ENCODE data around the gene ANTXR2. TPM values are rescaled to one million over a fixed set of nuclear protein-coding genes. Genes with fewer than 3 reads are reported as not detected.

The ANTXR2 gene
- total RNA-seq, 4 donors from 2014 or later = 69.6 to 139 (median 118) TPM

DNA sequence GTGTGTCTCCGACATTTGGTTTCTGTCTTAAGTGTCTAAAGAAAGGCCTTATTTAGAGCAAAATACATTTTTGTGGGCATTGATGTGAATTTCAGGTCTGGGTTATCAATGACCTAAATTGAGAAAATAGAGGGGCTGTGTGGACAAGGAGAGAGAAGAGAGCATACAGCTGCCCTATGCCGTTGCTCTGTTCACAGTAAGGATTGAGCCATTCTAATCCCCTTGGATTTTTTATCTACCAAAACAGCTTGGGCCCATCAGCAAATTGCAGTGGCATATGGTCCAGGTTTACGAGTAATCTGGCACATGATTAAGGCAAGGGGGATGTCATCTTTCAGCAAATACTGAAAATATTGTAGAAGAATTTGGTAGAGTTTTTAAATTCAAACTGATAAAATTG lies 210.2 kb downstream of the ANTXR2 start:
- no peak overlapping the region for H3K27ac ChIP-seq
- H3K4me1 ChIP-seq = no peaks in the 10 kb centered on the region
- H3K36me3 ChIP-seq = no peaks in the 10 kb centered on the region
- H3K4me3 ChIP-seq = no peak overlapping the region
- H3K9me3 ChIP-seq = no peaks in the 10 kb centered on the region
- DNase-seq (ENCODE audit: low spot score in 2 of 2) = no peak
- TF ChIP-seq, protein P1, sequence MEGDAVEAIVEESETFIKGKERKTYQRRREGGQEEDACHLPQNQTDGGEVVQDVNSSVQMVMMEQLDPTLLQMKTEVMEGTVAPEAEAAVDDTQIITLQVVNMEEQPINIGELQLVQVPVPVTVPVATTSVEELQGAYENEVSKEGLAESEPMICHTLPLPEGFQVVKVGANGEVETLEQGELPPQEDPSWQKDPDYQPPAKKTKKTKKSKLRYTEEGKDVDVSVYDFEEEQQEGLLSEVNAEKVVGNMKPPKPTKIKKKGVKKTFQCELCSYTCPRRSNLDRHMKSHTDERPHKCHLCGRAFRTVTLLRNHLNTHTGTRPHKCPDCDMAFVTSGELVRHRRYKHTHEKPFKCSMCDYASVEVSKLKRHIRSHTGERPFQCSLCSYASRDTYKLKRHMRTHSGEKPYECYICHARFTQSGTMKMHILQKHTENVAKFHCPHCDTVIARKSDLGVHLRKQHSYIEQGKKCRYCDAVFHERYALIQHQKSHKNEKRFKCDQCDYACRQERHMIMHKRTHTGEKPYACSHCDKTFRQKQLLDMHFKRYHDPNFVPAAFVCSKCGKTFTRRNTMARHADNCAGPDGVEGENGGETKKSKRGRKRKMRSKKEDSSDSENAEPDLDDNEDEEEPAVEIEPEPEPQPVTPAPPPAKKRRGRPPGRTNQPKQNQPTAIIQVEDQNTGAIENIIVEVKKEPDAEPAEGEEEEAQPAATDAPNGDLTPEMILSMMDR (IDR thresholded peaks at IDR 0.05) = no peak
- no peak for TF ChIP-seq POLR2A (IDR thresholded peaks at IDR 0.05)
- no peak for TF ChIP-seq EP300 (IDR thresholded peaks at IDR 0.05)
- no peaks in the 10 kb centered on the region for H3K27me3 ChIP-seq
- 75 to 80% methylated on average over 3 of the region's 3 CpGs for WGBS, 2 donors

DNA sequence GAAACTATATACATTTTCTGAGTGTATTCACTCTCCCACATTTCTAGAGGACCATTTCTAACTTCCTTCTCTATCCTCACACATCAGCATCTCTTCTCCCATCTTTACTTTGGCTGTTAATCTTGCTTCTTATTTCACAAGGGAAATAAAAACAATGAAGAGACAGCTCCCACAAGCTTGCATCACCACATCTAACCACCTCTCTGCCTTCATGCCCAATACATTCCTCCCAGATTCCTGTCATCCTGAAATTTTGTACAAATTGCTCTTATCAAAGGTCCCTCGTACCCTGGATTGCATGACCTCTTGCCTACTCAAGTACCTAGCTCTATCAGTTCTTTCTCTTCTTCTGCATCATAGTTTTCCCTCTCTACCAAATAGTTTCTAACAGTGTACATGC lies 215.2 kb downstream of the ANTXR2 start:
- H3K36me3 ChIP-seq = no peaks in the 10 kb centered on the region
- no peaks in the 10 kb centered on the region for H3K27me3 ChIP-seq
- no peak overlapping the region for H3K4me3 ChIP-seq
- H3K9me3 ChIP-seq = no peaks in the 10 kb centered on the region
- no peaks in the 10 kb centered on the region for H3K4me1 ChIP-seq
- 81 to 93% methylated on average over 1 of the region's 1 CpG for WGBS, 2 donors
- TF ChIP-seq EP300 (IDR thresholded peaks at IDR 0.05) (no peak), POLR2A (IDR thresholded peaks at IDR 0.05) (no peak)
- TF ChIP-seq, protein P1 (IDR thresholded peaks at IDR 0.05) = no peak
- no peak overlapping the region for H3K27ac ChIP-seq
- DNase-seq (ENCODE audit: low spot score in 2 of 2) = no peak

DNA sequence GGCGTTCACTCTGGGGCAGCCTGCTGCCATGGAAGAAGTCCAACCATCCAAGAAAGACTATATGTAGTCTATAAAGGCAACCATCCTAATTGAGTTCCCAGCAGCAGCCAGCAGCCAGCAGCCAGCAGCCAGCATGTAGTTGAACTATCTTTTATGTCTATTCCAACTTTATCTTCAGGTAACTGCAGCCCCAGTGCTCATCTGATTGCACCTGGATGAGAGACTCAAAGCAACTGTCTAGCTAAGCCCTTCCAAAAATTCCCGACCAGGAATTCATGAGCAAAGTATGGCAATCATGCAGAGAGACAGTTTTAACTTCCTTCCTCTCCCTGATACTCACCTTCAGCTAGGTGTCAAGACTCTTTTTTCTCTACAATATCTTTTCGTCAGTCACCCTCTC lies 216.8 kb downstream of the ANTXR2 start:
- H3K9me3 ChIP-seq = no peaks in the 10 kb centered on the region
- H3K27ac ChIP-seq = no peak overlapping the region
- H3K4me1 ChIP-seq = no peaks in the 10 kb centered on the region
- H3K36me3 ChIP-seq = no peaks in the 10 kb centered on the region
- TF ChIP-seq POLR2A (IDR thresholded peaks at IDR 0.05) (no peak), EP300 (IDR thresholded peaks at IDR 0.05) (no peak)
- TF ChIP-seq, protein P1 (IDR thresholded peaks at IDR 0.05) = no peak
- no peak overlapping the region for H3K4me3 ChIP-seq
- DNase-seq (ENCODE audit: low spot score in 2 of 2) = no peak
- WGBS, 2 donors = 91% methylated on average over 3 of the region's 3 CpGs
- H3K27me3 ChIP-seq = no peaks in the 10 kb centered on the region

DNA sequence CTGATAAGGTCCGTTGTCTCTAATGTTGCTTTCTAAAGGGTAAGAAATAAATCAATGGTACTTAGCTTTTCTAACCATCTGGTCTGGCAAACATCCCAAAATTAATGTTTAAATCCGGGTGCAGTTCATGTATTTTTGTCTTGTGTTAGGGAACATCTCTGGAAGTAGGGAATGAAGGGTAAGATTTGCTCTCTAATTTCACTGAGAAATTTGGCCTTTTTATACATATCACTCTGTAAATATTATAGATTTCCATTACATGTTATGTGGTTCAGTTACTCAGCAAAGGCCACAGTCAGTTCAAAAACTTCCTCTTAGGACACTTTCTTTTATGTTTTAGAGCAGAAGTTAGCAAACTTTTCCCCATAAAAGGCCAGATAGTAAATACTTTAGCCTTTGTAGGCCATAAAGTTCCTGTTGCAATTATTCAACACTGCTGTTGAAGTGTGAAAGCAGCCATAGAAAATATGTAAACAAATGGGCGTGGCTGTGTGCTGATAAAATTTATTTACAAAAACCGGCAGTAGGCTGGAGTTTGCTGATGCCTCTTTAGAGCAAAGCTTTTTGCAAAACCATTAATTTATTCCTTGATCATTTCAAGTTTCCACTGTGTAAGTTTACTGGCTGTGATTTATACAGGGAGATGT lies 218.1 kb downstream of the ANTXR2 start:
- Histone ChIP-seq H3K36me3 (no peaks in the 10 kb centered on the region), H3K4me3 (no peak overlapping the region), H3K4me1 (no peaks in the 10 kb centered on the region), H3K27me3 (no peaks in the 10 kb centered on the region), H3K9me3 (no peaks in the 10 kb centered on the region), H3K27ac (no peak overlapping the region)
- TF ChIP-seq EP300 (IDR thresholded peaks at IDR 0.05) (no peak), POLR2A (IDR thresholded peaks at IDR 0.05) (no peak)
- TF ChIP-seq, protein P1 (IDR thresholded peaks at IDR 0.05) = no peak
- WGBS, 2 donors = 35 to 38% methylated on average over 4 of the region's 4 CpGs
- no peak for DNase-seq (ENCODE audit: low spot score in 2 of 2)

DNA sequence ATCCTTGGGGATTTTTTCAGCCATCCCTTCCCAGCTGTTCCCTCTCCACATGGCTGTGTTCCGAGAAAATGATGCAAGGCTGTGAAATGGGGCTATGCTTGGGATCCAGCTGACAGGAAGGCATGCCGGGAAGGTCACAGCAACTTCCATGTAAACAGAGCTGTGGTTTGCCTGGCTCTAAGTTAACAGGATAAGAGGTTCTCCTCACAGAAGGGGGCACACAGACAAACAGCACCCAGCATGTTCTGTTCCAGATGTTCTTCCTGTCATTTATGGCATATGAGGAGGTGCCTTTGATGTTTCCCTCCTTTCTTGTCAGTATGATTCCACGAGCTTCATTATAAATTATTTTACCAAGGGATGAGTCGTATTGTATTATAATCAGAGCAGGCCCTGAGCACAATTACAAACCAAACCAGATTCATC lies 220.7 kb downstream of the ANTXR2 start:
- Histone ChIP-seq H3K4me1 (no peaks in the 10 kb centered on the region), H3K27me3 (no peaks in the 10 kb centered on the region), H3K27ac (no peak overlapping the region), H3K36me3 (no peaks in the 10 kb centered on the region), H3K4me3 (no peak overlapping the region), H3K9me3 (no peaks in the 10 kb centered on the region)
- TF ChIP-seq EP300 (IDR thresholded peaks at IDR 0.05) (no peak), POLR2A (IDR thresholded peaks at IDR 0.05) (no peak)
- TF ChIP-seq, protein P1 (IDR thresholded peaks at IDR 0.05) = no peak
- WGBS, 2 donors = 69 to 80% methylated on average over 4 of the region's 4 CpGs
- DNase-seq (ENCODE audit: low spot score in 2 of 2) = no peak
